SU-DHL-6 (cell line): ENCODE results near the gene CIRBP.
"Not testable (repeated sequence)": the region's sequence is repeated elsewhere in the genome, so short reads cannot be mapped to it uniquely, and the experiment has no call there.

Experiments
- H2AFZ ChIP-seq: fragments of 200-600 bp; sonication (generic); 2 replicates; pipeline ENCODE4 v1.6.1; 2014; ENCODE audit warnings: low read depth, mild to moderate bottlenecking, moderate library complexity, mixed read lengths, antibody characterized with exemption, low read length; ENCODE audit not compliant: severe bottlenecking
- H3F3A ChIP-seq: fragments of 200-600 bp; shearing (Covaris generic); 2 replicates; pipeline ENCODE4 v1.6.0; 2016; ENCODE audit warnings: antibody characterized with exemption, mild to moderate bottlenecking; ENCODE audit not compliant: insufficient read depth
- H3K27ac ChIP-seq: fragments of 200-600 bp; sonication (generic); 2 replicates; pipeline ENCODE4 v1.5.1; 2016; ENCODE audit warnings: low read depth, mild to moderate bottlenecking, low read length, moderate library complexity, mixed read lengths
- H3K27me3 ChIP-seq: fragments of 200-600 bp; sonication (generic), shearing (Covaris generic); 2 replicates; pipeline ENCODE4 v1.6.0; 2014; ENCODE audit warnings: mild to moderate bottlenecking, low read length
- H3K36me3 ChIP-seq: fragments of 200-600 bp; sonication (generic); 2 replicates; pipeline ENCODE4 v1.6.1; 2014; ENCODE audit warnings: mild to moderate bottlenecking, low read length, mixed read lengths
- H3K4me2 ChIP-seq: fragments of 300-600, 200-600 bp; shearing (Covaris generic), sonication (generic); 2 replicates; pipeline ENCODE4 v1.6.0; 2014; ENCODE audit warnings: low read length, low read depth, mild to moderate bottlenecking; ENCODE audit not compliant: poor library complexity, severe bottlenecking
- H3K4me3 ChIP-seq: fragments of 200-600 bp; sonication (generic); 2 replicates; pipeline ENCODE4 v1.5.1; 2014; ENCODE audit warnings: antibody characterized with exemption, low read length, mild to moderate bottlenecking, mixed read lengths; ENCODE audit not compliant: insufficient read depth, poor library complexity, severe bottlenecking
- H3K79me2 ChIP-seq: fragments of 200-600 bp; sonication (generic); 2 replicates; pipeline ENCODE4 v1.6.1; 2014; ENCODE audit warnings: mild to moderate bottlenecking, low read length, moderate library complexity; ENCODE audit not compliant: insufficient read depth
- H3K9ac ChIP-seq: fragments of 200-600 bp; sonication (generic); 2 replicates; pipeline ENCODE4 v1.7.0; 2014; ENCODE audit warnings: mild to moderate bottlenecking, low read length
- H3K9me2 ChIP-seq: fragments of 200-600 bp; sonication (generic); replicated peaks from 2 replicates; pipeline ENCODE4 v1.6.1; 2014; ENCODE audit warnings: low read length; ENCODE audit not compliant: insufficient read depth
- H3K9me3 ChIP-seq: fragments of 200-600 bp; sonication (generic); 2 replicates; pipeline ENCODE4 v1.6.1; 2014; ENCODE audit warnings: low read length, mixed read lengths; ENCODE audit not compliant: insufficient read depth
- H4K20me1 ChIP-seq: fragments of 200-600 bp; sonication (generic); 2 replicates; pipeline ENCODE4 v1.6.1; 2014; ENCODE audit warnings: low read depth, mild to moderate bottlenecking, antibody characterized with exemption, low read length, moderate library complexity, mixed read lengths
- EZH2phosphoT487 ChIP-seq: fragments of 200-600 bp; sonication (generic), shearing (Covaris generic); conservative IDR thresholded peaks from 2 replicates; pipeline ENCODE4 v1.6.1; 2018; ENCODE audit warnings: mild to moderate bottlenecking, antibody characterized with exemption, low read length, moderate library complexity, mixed read lengths
- TF ChIP-seq, protein P1 (sequence below): fragments of 200-600 bp; sonication (generic); IDR thresholded peaks from one replicate; pipeline ENCODE4 v1.5.1; 2017; ENCODE audit warnings: antibody characterized with exemption, mild to moderate bottlenecking, low read length, moderate library complexity; ENCODE audit not compliant: insufficient read depth, poor library complexity, severe bottlenecking

The CIRBP gene

GRCh38 chr19:1317274-1318003, 48.3 kb downstream of the CIRBP start:
- Histone ChIP-seq H4K20me1 (no peaks in the 10 kb centered on the region), H3F3A (no peaks in the 10 kb centered on the region)

GRCh38 chr19:1318678-1319471, 49.7 kb downstream of the CIRBP start:
- no peak overlapping the region for H2AFZ ChIP-seq
- H3K4me3 ChIP-seq, result no peak overlapping the region
- H3K4me2 ChIP-seq, result no peak overlapping the region
- TF ChIP-seq, protein P1, sequence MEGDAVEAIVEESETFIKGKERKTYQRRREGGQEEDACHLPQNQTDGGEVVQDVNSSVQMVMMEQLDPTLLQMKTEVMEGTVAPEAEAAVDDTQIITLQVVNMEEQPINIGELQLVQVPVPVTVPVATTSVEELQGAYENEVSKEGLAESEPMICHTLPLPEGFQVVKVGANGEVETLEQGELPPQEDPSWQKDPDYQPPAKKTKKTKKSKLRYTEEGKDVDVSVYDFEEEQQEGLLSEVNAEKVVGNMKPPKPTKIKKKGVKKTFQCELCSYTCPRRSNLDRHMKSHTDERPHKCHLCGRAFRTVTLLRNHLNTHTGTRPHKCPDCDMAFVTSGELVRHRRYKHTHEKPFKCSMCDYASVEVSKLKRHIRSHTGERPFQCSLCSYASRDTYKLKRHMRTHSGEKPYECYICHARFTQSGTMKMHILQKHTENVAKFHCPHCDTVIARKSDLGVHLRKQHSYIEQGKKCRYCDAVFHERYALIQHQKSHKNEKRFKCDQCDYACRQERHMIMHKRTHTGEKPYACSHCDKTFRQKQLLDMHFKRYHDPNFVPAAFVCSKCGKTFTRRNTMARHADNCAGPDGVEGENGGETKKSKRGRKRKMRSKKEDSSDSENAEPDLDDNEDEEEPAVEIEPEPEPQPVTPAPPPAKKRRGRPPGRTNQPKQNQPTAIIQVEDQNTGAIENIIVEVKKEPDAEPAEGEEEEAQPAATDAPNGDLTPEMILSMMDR, result no peak
- TF ChIP-seq EZH2phosphoT487, result no peak
- no peaks in the 10 kb centered on the region for H3K27me3 ChIP-seq
- no peaks in the 10 kb centered on the region for H4K20me1 ChIP-seq
- no peaks in the 10 kb centered on the region for H3F3A ChIP-seq
- H3K9me3 ChIP-seq, result no peaks in the 10 kb centered on the region
- H3K79me2 ChIP-seq, result no peaks in the 10 kb centered on the region
- H3K27ac ChIP-seq, result no peak overlapping the region
- no peak overlapping the region for H3K9ac ChIP-seq
- no peaks in the 10 kb centered on the region for H3K9me2 ChIP-seq
- no peaks in the 10 kb centered on the region for H3K36me3 ChIP-seq

More at GRCh38 chr19:1317274-1318003, 48.3 kb downstream of the CIRBP start:
- no peak overlapping the region for H3K4me3 ChIP-seq
- H3K27me3 ChIP-seq, result no peaks in the 10 kb centered on the region
- H3K27ac ChIP-seq, result no peak overlapping the region
- no peak overlapping the region for H3K4me2 ChIP-seq
- no peak for TF ChIP-seq EZH2phosphoT487
- TF ChIP-seq, protein P1, result no peak
- no peak overlapping the region for H2AFZ ChIP-seq
- H3K9ac ChIP-seq, result no peak overlapping the region
- no peaks in the 10 kb centered on the region for H3K79me2 ChIP-seq
- H3K9me3 ChIP-seq, result no peaks in the 10 kb centered on the region
- no peaks in the 10 kb centered on the region for H3K9me2 ChIP-seq
- H3K36me3 ChIP-seq, result no peaks in the 10 kb centered on the region

- not testable (repeated sequence) for H3K27me3 ChIP-seq, H3K9ac ChIP-seq, H3K79me2 ChIP-seq, H4K20me1 ChIP-seq, H2AFZ ChIP-seq, H3K9me2 ChIP-seq, H3K4me3 ChIP-seq, H3K9me3 ChIP-seq, H3K27ac ChIP-seq, H3F3A ChIP-seq, H3K4me2 ChIP-seq, H3K36me3 ChIP-seq
Measured at GRCh38 chr19:1320282-1320650, 51.1 kb downstream of the CIRBP start.

GRCh38 chr19:1321539-1321938, 52.4 kb downstream of the CIRBP start:
- Histone ChIP-seq H3K4me2 (no peak overlapping the region), H3K9me2 (no peaks in the 10 kb centered on the region), H3K4me3 (no peak overlapping the region), H3K79me2 (no peaks in the 10 kb centered on the region), H3K27me3 (no peaks in the 10 kb centered on the region), H2AFZ (no peak overlapping the region), H3K36me3 (no peaks in the 10 kb centered on the region), H3F3A (no peaks in the 10 kb centered on the region), H3K9ac (no peak overlapping the region), H4K20me1 (no peaks in the 10 kb centered on the region), H3K9me3 (no peaks in the 10 kb centered on the region), H3K27ac (no peak overlapping the region)
- no peak for TF ChIP-seq EZH2phosphoT487
- TF ChIP-seq, protein P1, result no peak
